Endodermal cell (in vitro differentiated cells): ENCODE measurements around the gene CD52. TPM values are rescaled to one million over a fixed set of nuclear protein-coding genes. Genes with fewer than 3 reads are reported as not detected.
"Not testable (repeated sequence)": the region's sequence is repeated elsewhere in the genome, so short reads cannot be mapped to it uniquely, and the experiment has no call there.

Experiments used
- DNase-seq: peaks from one replicate; pipeline ENCODE4 v3.0.0-alpha.2; 2017
- H3K27ac ChIP-seq: 2 replicates; pipeline ENCODE4 v1.5.1; 2013; ENCODE audit warnings: mild to moderate bottlenecking, low read depth, low read length, moderate library complexity
- H3K27me3 ChIP-seq: 2 replicates; pipeline ENCODE4 v1.6.1; 2013; ENCODE audit warnings: mild to moderate bottlenecking, low read length, moderate library complexity; ENCODE audit not compliant: insufficient read depth, control insufficient read depth, poor library complexity, severe bottlenecking
- H3K36me3 ChIP-seq: 2 replicates; pipeline ENCODE4 v1.7.0; 2013; ENCODE audit warnings: mild to moderate bottlenecking, low read length, moderate library complexity; ENCODE audit not compliant: control insufficient read depth, insufficient read depth
- H3K4me1 ChIP-seq: one replicate; pipeline ENCODE4 v1.7.0; 2013; ENCODE audit warnings: low read length; ENCODE audit not compliant: control insufficient read depth, insufficient read depth
- H3K4me3 ChIP-seq: 2 replicates; pipeline ENCODE4 v1.5.1; 2013; ENCODE audit warnings: mild to moderate bottlenecking, low read length, moderate library complexity
- H3K9ac ChIP-seq: 2 replicates; pipeline ENCODE4 v1.6.1; 2013; ENCODE audit warnings: mild to moderate bottlenecking, low read length, moderate library complexity; ENCODE audit not compliant: poor library complexity, severe bottlenecking; ENCODE audit errors: extremely low read depth
- H3K9me3 ChIP-seq: 2 replicates; pipeline ENCODE4 v1.6.1; 2013; ENCODE audit warnings: mild to moderate bottlenecking, low read length, moderate library complexity; ENCODE audit not compliant: control insufficient read depth
- H3K27ac Mint-ChIP-seq: 2 replicates; pipeline ENCODE4 v1.8.0; 2020; ENCODE audit warnings: mixed read lengths
- H3K27me3 Mint-ChIP-seq: 2 replicates; pipeline ENCODE4 v1.8.0; 2021; ENCODE audit warnings: mild to moderate bottlenecking, mixed read lengths; ENCODE audit not compliant: insufficient read depth
- H3K36me3 Mint-ChIP-seq: 2 replicates; pipeline ENCODE4 v1.8.0; 2020; ENCODE audit warnings: low read depth, mixed read lengths
- H3K4me1 Mint-ChIP-seq: 2 replicates; pipeline ENCODE4 v1.8.0; 2020; ENCODE audit warnings: mixed read lengths
- H3K4me3 Mint-ChIP-seq: 2 replicates; pipeline ENCODE4 v1.8.0; 2020; ENCODE audit warnings: mild to moderate bottlenecking, moderate library complexity, mixed read lengths
- H3K9me3 Mint-ChIP-seq: 2 replicates; pipeline ENCODE4 v1.8.0; 2020; ENCODE audit warnings: mild to moderate bottlenecking, mixed read lengths
- CTCF ChIP-seq: fragments of 200-600 bp; sonication (generic); conservative IDR thresholded peaks from 2 replicates; pipeline ENCODE4 v1.5.0; 2021; ENCODE audit warnings: antibody characterized with exemption, mild to moderate bottlenecking
- WGBS, 2 experiments: methylation state at CpG; one replicate each; pipeline versions ENCODE4 v1.1.5 to v1.1.7; 2013; ENCODE audit warnings: missing lambda C conversion rate in 2 of 2, mixed read lengths in 1 of 2; ENCODE audit not compliant: insufficient coverage in 1 of 2, insufficient read length in 1 of 2; 5-methylcytosine and 5-hydroxymethylcytosine counted together
- total RNA-seq, 2 donors: library from RNA; stranded (reverse); fragmentation: NEBNext Ultra II Directional in 1 of 2; extraction: Animal tissue kit (Norgen Biotek cat#: 25700) in 1 of 2; gene quantifications; 2 replicates in 1 of 2; 3 replicates in 1 of 2; pipeline ENCODE4 v1.2.1, GENCODE V29; 2021

The CD52 gene
- total RNA-seq, 2 donors from 2014 or later: 3.7 to 4.4 TPM

DNA sequence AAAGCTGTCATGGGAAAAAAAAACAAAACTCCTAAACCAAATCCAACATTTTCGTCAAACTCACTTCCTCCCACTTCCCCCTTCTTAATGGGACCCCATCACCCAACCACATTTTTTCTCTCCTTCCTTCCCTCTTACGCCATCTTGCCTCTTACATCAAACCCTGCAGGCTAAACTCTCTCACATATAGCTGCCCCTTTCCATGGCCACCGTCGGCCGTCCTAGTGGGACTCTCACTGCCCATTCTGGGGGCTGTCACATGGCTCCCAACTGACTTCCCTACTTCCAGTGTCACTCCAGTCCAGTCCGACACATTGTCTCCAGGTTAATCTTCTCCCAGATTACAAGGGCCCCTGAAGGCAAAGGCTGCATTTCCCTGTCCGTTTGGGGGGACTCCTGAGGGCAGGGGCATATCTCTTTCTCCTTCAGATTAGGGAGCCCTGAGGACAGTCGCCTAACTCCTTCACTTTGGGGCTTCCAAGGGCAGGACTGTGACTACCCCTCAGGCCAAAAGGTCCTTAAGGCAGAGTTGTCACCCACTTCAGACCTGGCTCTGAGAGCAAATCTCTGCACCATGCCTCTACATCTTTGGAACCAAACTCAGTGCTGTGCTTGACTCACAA lies 12.0 kb upstream of the CD52 start:
- H3K27ac ChIP-seq: peak overlapping the region; percentile 76

GRCh38 chr1:26306290-26307229 lies 11.2 kb upstream of the CD52 start, which contains the start of gene UBXN11:
UBXN11 (minus strand) TSS chr1:26306636; CDS start chr1:26302883, 3,753 bp downstream.
- H3K36me3 Mint-ChIP-seq: no peaks in the 10 kb centered on the region
- WGBS, 2 experiments: 3 to 9% methylated on average over 21 to 47 of the region's 51 CpGs
- peak within 1 kb of the TSS; percentile 96 for H3K9ac ChIP-seq
- H3K27me3 ChIP-seq: no peaks in the 10 kb centered on the region
- peak within 1 kb of the TSS; percentile 76 for H3K27ac ChIP-seq
- H3K27me3 Mint-ChIP-seq: no peaks in the 10 kb centered on the region
- no peaks in the 10 kb centered on the region for H3K36me3 ChIP-seq
- peak within 1 kb of the TSS; percentile 97 for H3K4me3 ChIP-seq
- peak; percentile 99 for DNase-seq
- no peaks in the 10 kb centered on the region for H3K4me1 ChIP-seq
- H3K9me3 Mint-ChIP-seq: no peaks in the 10 kb centered on the region
- no peaks in the 10 kb centered on the region for H3K9me3 ChIP-seq
- peak within 1 kb of the TSS; percentile 98 for H3K27ac Mint-ChIP-seq
- H3K4me1 Mint-ChIP-seq: peaks cover 21% of the 10 kb centered on the region
- TF ChIP-seq CTCF: no peak
- peak within 1 kb of the TSS; percentile 90 for H3K4me3 Mint-ChIP-seq

More for the DNA sequence above, 12.0 kb upstream of the CD52 start:
- Mint-ChIP-seq H3K4me3 (peak overlapping the region; percentile 90), H3K36me3 (no peaks in the 10 kb centered on the region), H3K27me3 (no peaks in the 10 kb centered on the region), H3K4me1 (peaks cover 21% of the 10 kb centered on the region), H3K9me3 (no peaks in the 10 kb centered on the region), H3K27ac (peak overlapping the region; percentile 98)
- no peak for TF ChIP-seq CTCF
- no peaks in the 10 kb centered on the region for H3K9me3 ChIP-seq
- H3K4me1 ChIP-seq: no peaks in the 10 kb centered on the region
- DNase-seq: no peak
- H3K27me3 ChIP-seq: no peaks in the 10 kb centered on the region
- H3K9ac ChIP-seq: peak overlapping the region; percentile 96
- peak overlapping the region; percentile 97 for H3K4me3 ChIP-seq
- 49 to 55% methylated on average over 7 to 8 of the region's 8 CpGs for WGBS, 2 experiments
- H3K36me3 ChIP-seq: no peaks in the 10 kb centered on the region

DNA sequence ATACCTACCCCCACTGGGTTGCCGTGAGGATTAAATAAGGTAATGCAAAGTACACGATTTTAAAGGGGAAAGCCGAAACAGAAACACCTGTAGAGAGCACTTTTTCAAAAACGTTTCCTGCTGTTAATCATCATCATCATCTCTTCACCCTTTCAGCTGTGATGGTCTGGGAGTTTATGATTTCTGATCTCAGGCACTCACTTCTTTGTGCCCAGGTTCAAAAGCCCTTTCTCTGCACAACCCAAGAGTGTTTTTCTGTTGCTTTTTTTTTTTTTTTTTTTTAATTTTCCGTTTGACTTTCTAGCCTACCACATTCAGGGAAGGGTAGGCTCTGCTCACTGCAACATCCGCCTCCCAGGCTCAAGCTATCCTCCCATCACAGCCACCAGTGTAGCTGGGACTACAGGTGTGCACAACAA lies 10.4 kb upstream of the CD52 start:
- Mint-ChIP-seq H3K27ac (no peak overlapping the region), H3K36me3 (no peaks in the 10 kb centered on the region), H3K27me3 (peaks cover 4% of the 10 kb centered on the region), H3K4me3 (peak overlapping the region; percentile 90), H3K9me3 (no peaks in the 10 kb centered on the region), H3K4me1 (peaks cover 21% of the 10 kb centered on the region)
- no peak overlapping the region for H3K27ac ChIP-seq
- peak overlapping the region; percentile 61 for H3K9ac ChIP-seq
- H3K36me3 ChIP-seq: no peaks in the 10 kb centered on the region
- peak overlapping the region; percentile 82 for H3K4me3 ChIP-seq
- H3K9me3 ChIP-seq: no peaks in the 10 kb centered on the region
- 74 to 86% methylated on average over 1 to 6 of the region's 6 CpGs for WGBS, 2 experiments
- no peak for TF ChIP-seq CTCF
- DNase-seq: no peak
- H3K27me3 ChIP-seq: no peaks in the 10 kb centered on the region
- no peaks in the 10 kb centered on the region for H3K4me1 ChIP-seq

DNA sequence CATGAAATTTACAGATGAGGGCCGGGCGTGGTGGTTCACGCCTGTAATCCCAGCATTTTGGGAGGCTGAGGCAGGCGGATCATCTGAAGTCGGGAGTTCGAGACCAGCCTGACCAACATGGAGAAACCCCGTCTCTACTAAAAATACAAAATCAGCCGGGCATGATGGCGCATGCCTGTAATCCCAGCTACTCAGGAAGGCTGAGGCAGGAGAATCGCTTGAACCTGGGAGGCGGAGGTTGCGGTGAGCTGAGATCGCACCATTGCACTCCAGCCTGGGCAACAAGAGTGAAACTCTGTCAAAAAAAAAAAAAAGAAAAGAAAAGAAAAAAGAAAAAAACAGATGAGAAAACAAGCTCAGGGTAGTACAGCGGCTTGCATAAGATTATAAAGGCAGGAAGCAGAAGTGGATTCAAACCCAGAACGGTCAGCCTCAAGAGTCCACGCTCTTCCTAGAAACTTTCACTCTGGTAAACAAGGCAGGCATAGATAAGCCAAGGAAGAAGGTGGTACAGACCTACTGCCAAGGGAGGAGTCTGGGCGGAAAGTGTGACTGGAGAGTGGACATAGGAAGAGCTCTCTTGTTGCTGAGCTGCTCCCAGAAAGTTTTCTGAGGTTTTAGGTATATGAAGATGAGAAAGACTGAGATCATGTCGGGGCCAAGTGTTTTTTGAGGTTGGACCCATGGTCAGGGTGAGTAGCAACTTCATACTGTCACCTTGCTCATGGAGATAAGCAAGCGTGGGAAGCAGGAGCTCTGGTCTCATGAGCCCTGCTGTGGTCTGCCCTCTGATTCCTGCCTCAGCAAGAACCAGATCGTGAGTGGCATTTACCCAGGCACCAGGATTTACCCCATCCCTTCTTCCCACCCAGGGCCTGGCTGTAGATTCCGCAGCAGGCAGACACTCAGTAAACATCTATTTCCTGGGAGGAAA lies 9.5 kb upstream of the CD52 start:
- H3K9me3 Mint-ChIP-seq, H3K4me1 ChIP-seq, H3K9me3 ChIP-seq, H3K9ac ChIP-seq, H3K36me3 Mint-ChIP-seq, H3K36me3 ChIP-seq, H3K4me3 ChIP-seq, H3K27ac Mint-ChIP-seq, H3K27ac ChIP-seq, H3K27me3 ChIP-seq, H3K27me3 Mint-ChIP-seq, DNase-seq, H3K4me3 Mint-ChIP-seq: not testable (repeated sequence)
- peaks cover 21% of the 10 kb centered on the region for H3K4me1 Mint-ChIP-seq
- WGBS, 2 experiments: 86 to 89% methylated on average over 13 to 21 of the region's 21 CpGs
